ENCODE data around the gene LRRC27. TPM values are rescaled to one million over a fixed set of nuclear protein-coding genes. Genes with fewer than 3 reads are reported as not detected.
"Not testable (repeated sequence)": the region's sequence is repeated elsewhere in the genome, so short reads cannot be mapped to it uniquely, and the experiment has no call there.

Gene LRRC27
- total RNA-seq, 1 donor from 2014 or later: 9.6 TPM

DNA sequence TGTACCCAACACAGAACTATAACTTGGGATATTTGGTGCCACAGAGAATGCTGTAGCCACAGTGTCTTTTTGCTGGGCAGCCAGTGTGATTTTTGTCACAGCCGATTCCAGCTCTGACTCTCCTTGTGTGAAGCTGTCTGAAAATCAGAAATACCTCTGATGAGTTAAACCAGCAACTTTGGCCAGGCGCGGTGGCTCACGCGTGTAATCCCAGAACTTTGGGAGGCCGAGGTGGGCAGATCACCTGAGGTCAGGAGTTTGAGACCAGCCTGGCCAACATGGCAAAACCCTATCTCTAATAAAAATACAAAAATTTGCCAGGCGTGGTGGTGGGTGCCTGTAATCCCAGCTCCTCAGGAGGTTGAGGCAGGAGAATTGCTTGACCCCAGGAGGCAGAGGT, 5.9 kb downstream of the LRRC27 start:
- DNase-seq: not testable (repeated sequence)

DNA sequence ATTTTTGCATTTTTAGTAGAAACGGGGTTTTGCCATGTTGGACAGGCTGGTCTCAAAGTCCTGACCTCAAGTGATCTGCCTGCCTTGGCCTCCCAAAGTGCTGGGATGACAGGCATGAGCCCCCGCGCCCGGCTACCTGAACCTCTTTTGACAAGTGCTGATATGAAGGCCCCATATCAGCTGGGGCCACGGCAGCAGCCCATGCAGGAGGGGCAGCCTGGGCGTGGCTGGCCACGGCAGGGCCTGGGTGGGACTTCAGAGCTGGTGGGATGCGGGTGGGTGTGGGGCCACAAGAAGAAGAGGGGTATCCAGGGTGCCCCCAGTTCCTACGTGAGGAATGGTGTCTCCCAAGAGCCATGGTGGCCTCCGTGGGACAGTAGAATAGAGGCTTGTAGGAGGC, 6.9 kb downstream of the LRRC27 start:
- no peak for DNase-seq

DNA sequence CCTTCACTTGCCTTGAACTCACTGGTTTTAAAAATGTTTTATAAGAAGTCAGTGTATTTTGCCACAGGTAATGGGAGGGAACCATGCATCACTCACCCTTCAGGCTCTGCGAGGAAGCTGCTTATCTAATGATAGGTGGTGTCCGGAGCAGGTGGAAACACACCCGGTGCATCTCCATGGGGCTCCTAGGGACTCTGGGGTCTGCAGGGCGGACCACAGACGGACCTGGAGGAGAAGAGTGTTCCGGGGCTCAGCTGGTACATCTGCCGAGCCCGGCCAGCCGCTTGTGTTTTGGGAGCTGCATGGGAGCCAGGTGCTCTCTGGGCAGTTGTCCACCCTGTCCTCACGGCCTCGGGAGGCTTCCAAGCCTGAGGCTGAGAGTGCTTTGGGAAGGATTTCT, 7.3 kb downstream of the LRRC27 start:
- DNase-seq: no peak

DNA sequence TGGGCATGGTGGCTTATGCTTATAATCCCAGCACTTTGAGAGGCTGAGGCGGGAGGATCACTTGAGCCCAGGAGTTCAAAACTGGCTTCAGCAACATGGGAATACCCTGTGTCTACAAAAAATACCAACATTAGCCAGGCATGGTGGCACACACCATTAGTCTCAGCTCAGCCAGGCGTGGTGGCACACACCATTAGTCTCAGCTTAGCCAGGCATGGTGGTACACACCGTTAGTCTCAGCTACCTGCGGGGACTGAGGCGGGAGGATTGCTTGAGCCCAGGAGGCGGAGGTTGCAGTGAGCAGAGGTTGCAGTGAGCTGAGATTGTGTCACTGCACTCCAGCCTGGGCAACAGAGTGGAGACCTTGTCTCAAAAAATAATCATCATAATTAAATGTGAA, 9.0 kb downstream of the LRRC27 start:
- no peak for DNase-seq

DNA sequence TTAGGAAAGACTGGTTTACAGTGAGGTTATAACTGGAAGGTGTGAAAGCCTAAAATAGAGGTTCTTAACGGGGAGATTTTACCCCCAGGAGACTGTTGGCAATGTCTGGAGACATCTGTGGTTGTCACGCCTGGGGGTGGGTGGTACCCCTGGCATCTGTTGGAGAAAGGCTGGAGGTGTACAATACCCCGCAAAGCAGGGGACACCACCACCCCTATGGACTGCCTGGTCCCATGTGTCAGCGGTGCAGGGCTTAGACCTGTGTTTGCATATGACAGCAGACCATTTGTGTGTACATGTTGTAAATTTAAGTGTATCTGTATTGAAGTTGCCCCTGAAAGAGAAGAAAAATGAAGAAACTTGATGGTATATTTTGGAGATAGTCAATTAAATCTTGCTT, 9.8 kb downstream of the LRRC27 start:
- DNase-seq: no peak

DNA sequence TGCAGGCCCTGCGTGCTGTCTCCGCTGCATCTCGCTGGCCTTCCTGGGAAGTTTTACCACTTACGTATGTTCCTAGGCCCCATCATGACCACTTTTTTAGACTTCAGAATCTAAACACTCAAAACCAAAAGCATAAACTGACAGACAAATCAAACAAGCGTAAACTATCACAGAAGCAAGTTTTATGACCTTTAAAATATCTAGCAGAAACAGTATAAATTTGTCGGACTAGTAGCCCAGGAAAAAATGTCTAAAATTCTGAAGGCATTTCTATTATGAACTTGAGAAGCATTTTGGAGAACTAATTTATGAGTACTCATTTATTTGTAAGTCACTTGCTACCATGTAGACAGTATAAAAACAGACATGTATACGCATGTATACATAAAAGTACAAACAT, 10.6 kb downstream of the LRRC27 start:
- DNase-seq: no peak

DNA sequence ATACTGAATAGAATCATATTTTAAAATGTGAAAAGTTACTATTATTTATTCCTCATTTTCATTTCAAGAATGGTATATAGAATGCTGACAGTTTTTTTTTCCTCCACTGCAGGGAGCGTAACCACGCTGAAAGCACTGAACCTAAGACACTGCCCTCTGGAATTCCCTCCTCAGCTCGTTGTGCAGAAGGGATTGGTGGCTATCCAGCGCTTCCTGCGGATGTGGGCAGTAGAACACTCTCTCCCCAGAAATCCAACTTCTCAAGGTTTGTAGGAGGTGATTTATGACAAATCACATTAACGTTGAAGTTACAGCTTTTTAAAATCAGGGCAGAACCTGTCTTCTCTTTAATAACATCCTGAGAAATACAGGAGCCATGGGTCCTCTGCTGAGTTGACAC, 12.4 kb downstream of the LRRC27 start:
- DNase-seq: no peak

DNA sequence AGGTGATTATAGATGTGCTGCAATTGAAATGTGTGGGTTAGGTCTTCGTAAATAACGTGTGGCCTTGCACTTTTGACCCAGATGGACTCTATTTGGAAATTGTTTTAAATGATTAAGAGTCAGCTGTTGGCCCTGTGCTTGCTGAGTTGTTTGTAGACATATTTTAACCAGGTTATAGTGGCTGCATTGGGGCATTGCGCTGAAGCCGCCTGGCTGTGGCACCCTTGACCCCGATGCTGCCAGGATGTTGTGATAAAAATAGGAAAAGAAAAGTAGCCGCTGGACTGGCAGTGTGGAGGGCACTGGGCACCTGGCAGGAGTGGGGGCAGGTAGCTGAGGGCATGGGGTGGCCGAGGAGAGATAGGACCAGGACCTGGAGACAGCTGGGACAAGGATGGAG, 13.4 kb downstream of the LRRC27 start:
- DNase-seq: no peak

DNA sequence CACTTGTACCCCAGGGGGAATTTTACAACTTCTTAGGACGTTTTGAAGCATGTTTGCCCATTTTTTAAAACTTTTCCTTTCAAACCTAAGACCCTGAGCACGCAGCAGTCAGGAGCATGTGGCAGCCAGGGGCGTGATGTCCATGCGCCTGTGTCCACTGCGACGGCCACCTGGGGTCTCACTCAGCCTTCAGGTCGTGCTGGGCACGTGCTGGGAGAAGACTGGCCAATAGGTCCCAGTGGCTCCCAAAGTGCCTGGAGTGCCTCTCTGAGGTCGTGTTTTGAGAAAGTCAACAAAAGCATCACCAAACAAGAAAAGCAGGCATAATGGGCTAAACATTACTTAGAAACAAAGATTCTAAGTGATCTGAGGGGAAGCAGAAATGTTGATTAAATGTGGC, 14.8 kb downstream of the LRRC27 start:
- DNase-seq: no peak

DNA sequence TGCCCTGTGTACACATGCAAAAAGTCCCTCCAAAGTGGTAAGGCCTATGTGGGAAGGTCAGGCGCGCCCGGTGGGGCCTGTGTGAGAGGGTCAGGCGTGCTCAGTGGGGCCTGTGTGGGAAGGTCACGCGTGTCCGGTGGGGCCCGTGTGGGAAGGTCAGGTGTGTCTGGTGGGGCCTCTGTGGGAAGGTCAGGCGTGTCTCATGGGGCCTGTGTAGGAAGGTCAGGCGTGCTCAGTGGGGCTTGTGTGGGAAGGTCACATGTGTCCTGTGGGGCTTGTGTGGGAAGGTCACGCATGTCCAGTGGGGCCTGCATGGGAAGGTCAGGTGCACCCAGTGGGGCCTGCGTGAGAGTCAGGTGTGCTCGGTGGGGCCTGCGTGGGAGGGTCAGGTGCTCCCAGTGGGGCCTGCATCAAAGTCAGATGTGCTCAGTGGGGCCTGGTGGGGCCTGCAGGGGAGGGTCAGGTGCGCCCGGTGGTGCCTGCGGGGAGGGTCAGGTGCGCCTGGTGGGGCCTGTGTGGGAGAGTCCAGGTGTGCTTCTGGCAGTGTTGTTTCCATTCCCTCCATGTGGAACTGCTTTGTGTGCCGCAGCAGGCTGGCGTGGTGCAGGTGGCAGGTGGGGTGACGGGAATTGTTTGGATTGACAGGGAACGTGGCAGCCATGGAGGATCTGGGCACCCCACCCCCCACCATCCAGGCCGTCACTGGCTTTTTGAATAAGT, 15.4 kb downstream of the LRRC27 start:
- DNase-seq: no peak

DNA sequence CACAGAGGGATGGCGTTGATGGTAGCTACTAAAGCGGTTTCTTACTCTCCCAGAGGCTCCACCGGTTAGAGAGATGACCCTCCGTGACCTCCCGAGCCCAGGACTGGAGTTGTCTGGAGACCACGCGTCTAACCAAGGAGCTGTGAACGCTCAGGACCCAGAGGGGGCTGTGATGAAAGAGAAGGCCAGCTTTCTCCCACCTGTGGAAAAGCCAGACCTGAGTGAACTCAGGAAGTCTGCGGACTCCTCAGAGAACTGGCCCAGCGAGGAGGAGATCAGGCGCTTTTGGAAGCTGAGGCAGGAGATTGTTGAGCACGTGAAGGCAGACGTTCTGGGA, 15.9 kb downstream of the LRRC27 start:
- DNase-seq: no peak

DNA sequence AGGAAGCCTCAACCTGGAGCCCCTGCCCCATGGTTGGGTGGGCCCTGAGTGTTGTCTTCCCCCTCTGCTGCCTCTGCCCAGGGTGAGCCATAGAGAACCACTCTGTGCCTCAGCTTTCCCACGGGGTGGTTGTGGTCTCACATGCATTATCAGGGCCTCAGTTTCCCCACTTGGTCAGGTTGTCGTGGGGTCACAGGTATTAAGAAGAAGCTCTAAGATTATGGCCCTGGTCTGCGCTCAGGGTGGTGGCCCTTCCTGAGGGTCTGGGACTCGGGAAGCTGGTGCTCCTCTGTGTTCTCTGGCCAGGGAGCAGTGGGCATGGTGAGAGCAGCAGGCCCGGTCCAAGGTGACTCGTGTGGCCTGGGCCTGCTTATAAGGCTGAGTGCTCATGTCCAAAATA, 17.8 kb downstream of the LRRC27 start:
- no peak for DNase-seq

DNA sequence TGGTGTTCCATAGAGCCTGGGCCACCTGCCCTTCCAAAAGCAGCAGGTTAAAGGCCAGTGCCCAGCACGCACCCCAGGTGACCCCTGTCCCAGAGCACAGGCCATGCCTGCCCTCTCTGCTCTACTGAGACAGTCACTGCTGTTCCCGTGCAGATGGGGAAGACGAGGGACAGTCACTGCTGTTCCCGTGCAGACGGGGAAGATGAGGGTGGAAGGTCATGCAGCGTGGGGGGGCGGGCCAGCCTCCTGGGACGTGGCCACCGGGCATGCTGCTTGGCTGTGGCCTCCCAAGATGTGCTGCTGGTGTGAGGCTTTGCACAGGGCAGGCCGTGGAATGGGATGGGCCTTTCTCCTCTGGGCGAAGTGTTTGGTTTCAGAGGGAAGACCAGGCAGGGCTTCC, 18.4 kb downstream of the LRRC27 start:
- DNase-seq: no peak

DNA sequence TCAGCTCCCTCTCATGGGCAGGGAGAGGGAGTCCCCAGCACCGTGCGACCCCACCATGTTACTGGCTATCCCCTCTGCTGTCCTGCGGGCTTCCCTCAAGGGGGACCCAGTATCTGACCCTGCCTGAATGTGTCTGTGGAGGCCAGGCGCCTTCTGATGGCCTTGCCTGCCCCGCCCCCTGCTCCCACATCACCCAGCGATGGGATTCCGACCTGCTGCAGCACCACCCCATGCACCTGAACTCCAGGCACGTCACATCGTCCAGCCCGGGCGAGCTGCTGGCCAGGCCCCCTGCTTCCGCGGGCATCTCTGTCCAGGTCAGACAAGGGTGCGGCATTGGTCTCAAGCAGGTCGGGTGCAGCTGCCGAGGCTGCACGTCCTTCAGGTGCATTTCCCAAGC, 19.0 kb downstream of the LRRC27 start:
- no peak for DNase-seq

DNA sequence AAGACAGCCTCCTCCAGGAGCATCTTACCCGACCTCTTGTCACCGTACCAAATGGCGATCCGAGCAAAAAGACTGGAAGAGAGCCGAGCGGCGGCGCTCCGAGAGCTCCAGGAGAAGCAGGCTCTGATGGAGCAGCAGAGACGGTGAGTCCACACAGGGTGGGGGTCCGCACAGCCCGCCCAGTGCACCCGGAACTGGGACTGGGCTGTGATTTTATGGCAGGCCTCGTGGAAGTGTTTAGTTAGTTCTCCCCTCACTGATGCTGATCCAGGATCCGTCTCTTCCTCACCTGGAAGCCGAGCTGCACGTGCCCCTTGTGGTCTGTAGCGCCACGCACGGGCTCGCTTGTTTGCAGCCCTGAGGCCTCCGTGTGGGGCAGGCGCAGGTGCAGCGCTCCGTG, 19.6 kb downstream of the LRRC27 start:
- no peak for DNase-seq

DNA sequence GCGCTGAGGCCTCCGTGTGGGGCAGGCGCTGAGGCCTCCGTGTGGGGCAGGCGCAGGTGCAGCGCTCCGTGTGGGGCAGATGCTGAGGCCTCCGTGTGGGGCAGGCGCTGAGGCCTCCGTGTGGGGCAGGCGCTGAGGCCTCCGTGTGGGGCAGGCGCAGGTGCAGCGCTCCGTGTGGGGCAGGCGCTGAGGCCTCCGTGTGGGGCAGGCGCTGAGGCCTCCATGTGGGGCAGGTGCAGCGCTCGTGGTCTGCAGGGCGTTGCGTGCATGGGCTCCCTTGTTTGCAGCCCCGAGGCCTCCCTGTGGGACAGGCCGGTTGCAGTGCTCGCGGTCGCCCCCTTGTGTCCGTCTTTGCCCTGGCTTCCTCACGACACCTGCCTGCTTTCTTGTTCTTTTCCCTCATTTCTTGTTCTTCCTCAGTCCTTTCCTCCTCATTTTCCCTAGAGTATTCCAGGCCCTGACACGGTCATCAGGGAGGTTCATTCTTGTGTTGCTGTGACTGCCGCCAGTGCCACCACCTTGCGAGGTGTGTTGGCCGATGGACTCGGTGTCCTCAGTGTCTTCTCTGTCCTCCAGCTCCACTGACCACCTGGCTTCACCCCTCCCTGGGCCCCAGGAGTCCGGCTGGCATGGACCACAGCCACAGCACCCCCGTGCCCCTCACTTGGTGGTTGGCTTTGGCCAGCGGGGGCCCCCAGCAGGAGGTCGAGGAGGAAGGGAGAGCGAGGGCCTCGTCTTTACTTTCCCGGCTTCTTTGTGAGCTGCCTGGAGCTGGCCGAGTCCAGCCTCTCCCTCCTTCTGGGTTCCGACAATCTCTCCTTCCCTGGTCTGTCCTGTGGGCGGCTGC, 20.7 kb downstream of the LRRC27 start:
- not testable (repeated sequence) for DNase-seq

DNA sequence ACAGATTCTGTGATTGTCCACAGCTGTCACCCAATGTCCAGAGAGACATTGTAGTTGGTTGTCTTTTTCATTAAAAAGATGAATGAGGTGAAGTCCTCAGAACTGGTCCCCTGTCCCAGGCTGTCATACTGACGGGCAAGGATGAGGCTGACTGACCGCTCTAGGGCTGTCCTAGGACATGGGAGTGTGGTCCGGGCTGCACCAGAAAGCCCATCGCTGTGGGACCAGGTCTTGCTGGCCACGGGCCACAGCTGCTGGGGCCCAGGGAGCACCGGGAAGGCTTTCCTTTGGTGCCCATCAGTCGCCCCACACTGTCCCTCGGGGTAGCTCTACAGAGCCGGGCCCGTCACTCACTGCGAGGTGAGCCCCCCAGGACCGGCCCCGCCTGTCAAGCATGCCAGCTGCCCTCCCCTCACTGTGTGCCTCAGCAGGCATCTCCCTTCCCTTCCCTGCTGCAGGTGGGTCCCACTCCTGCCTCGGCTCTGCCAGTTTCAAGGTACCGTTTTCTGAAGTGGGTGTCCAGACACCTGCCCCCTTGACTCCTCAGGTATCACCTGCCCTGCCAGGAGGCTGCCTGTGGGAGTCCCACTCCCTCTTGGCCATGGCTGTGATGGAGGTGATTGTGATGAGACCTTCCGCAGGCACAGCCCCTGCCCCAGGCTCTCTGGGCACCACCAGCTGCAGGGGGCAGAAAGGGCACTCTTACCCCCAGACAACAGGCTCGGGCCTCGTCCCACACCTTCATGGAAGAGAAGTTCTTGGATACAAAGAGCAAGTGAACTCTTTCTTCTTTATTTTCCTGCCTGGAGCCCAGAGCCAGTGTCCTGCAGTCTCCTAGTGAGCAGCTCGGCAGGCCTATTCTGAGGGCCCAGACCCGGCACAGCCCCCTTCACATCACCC, 21.7 kb downstream of the LRRC27 start:
- DNase-seq: no peak

DNA sequence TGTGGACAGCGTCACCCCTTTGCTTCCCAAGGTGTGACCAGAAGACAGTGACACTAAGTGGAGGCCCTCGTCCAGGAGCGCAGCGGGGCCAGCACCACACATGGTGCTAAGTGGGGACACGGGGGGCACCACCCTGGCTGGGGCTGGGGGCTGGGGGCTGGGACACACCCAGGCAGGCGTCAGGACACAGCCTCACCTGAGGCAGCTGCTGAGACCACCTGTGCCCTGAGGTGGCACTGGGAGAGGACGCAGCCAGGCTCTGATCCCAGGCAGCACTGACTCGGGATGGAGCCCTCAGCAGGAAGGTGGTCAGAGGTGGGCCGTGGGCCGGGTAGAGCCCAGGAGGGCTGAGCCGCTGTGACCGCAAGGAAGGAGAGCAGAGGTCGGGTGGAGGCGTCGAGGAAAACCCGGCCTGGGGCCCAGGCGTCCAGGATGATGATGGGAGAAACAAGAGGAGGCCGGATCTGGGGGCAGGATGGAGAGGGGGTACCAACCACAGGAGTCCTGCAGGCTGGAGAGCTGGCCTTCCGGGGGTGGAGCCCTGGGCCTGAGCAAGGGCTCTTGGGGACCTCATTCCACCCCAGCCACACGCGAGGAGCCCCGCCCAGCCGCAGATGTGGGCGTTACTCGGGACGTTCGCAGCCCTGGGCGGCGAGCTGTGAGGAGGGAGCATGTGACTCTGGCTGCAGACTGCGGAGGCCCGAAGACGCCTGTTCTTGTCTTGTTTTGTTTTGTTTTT, 22.5 kb downstream of the LRRC27 start:
- DNase-seq: no peak

DNA sequence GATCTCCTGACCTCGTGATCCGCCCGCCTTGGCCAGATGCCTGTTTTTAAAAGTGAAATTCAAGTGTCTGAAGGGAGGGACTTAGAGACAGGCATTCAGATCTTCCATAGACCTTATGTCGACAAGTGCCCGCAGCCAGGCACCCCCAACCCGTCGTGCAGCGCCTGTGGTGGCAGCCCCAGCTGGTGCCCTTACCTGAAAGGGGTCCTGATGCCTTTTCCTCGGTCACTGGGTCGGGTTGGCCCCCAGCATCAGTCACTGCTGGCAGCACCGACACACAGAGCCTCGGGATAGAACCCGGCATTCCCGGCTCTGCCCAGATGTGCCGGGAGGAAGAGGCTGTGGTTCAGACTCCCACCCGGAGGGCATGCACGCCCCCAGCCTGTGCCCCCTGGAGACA, 23.3 kb downstream of the LRRC27 start:
- no peak for DNase-seq

DNA sequence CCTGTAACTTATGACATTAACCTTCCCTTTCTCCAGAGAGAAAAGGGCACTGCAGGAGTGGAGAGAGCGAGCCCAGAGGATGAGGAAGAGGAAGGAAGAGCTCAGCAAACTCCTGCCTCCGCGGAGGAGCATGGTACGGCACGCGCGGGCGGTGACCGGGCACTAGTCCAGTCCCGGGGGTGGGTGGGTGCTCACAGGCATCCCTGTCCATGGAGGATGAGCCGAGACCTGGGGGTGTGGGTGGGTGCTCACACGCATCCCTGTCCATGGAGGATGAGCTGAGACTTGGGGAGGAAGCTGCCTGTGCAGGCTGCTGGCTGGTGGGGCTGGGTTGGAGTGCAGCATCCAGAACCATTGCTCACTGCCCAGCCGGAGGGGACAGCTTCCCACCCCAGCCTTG, 23.8 kb downstream of the LRRC27 start:
- DNase-seq: no peak

DNA sequence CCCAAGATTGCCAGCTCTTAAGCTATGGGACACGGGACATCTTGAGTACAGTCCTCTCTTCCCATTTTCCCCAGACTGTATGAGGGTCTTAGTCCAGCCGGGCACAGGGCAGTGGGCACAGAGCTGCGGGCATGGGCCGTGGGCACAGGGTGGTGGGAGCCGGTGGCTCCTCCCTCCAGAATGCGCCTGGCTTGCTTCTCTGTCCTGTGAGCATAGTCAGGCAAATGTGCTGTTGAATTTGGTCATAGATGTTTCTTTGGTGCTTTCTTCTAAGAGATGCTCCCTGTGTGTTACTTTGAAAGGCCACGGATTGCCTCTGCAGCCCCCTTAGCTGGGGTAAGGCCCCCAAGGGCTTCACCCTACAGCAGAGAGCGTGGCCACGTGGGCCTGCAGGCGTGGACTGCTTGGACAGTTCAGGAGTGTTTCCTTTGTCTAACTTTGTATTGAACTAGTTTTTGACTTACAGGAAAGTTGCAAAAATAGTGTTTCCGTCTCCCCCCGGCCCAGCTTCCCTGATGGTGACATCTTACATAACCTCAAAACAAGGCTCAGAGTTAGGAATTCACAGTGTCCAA, 24.7 kb downstream of the LRRC27 start:
- DNase-seq: no peak
